ENCODE measurements around the gene TBXT.

The TBXT gene

DNA sequence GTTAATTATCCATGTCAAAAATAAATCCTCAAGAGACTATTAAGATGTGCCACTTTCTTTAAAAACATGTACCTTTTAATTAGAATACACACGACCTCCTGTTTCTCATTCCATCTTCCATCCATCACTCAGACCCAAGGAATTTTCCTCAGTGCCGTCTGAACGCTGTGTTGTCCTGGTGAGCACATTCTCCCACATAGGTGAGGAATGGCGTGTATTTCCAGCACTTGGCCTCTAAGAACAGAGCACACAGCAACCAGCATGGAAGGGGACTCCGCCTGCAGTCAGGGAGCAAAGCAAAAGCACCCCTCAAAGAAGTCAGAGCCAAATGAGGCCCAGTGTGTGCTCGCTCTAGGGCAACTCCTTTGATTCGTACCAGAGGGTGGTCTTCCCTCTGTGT lies 45.9 kb downstream of the TBXT start:
- Histone ChIP-seq H3K4me2 (no peak overlapping the region), H3K36me3 (no peaks in the 10 kb centered on the region), H3K4me3 (no peak overlapping the region), H3K27ac (no peak overlapping the region), H3K27me3 (no peaks in the 10 kb centered on the region), H3K9me3 (no peaks in the 10 kb centered on the region), H3K4me1 (no peaks in the 10 kb centered on the region), H3K9ac (no peak overlapping the region), H4K20me1 (no peaks in the 10 kb centered on the region)
- TF ChIP-seq Cebpa-rat (IDR thresholded peaks at IDR 0.05) = no peak

DNA sequence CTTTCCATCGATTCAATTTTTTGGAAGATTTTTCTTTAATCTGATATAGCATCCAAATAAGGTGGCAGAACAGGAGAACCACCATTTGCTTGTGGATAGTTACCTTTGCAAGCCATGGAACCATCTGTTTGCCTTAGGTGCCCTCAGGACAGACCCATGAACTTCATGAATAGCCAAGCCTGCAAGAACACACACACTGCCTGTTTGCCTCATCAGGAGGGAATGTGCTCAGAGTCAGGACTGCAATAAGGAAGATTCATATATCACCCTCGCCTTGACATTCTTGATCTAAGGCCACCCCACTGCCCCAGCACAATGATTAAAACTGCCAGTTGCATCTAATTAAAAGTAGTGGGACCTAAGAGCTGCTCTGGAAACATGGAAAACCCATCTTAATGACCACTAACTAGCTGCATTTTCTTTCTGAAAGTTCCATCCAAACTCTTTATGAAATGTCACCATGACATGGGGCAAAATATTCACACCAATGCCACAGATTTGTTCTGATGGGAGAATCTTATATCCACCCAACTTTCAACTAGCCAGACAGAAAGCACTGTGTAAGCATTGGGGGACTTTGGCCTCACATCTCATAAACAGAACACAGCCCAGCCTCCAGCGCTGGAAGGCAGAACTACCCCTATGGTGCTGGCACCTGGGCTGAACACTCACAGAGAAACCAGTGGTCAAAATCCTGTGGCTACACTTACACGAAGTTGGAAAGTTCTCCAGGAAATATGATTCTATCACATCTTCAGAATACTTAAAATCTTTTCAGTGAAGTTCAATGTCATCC lies 48.3 kb downstream of the TBXT start:
- no peak overlapping the region for H3K9ac ChIP-seq
- no peaks in the 10 kb centered on the region for H3K27me3 ChIP-seq
- no peaks in the 10 kb centered on the region for H3K4me1 ChIP-seq
- H3K27ac ChIP-seq = no peak overlapping the region
- no peak for TF ChIP-seq Cebpa-rat (IDR thresholded peaks at IDR 0.05)
- no peaks in the 10 kb centered on the region for H4K20me1 ChIP-seq
- peaks cover 13% of the 10 kb centered on the region for H3K9me3 ChIP-seq
- H3K4me3 ChIP-seq = no peak overlapping the region
- H3K4me2 ChIP-seq = no peak overlapping the region
- H3K36me3 ChIP-seq = no peaks in the 10 kb centered on the region

GRCh38 chr6:166115609-166116008 lies 52.0 kb downstream of the TBXT start:
- H3K27me3 ChIP-seq = no peaks in the 10 kb centered on the region
- peaks cover 13% of the 10 kb centered on the region for H3K9me3 ChIP-seq
- H3K36me3 ChIP-seq = no peaks in the 10 kb centered on the region
- H3K9ac ChIP-seq = no peak overlapping the region
- no peak overlapping the region for H3K4me2 ChIP-seq
- H3K4me3 ChIP-seq = no peak overlapping the region
- no peak overlapping the region for H3K27ac ChIP-seq
- TF ChIP-seq Cebpa-rat (IDR thresholded peaks at IDR 0.05) = no peak
- H4K20me1 ChIP-seq = no peaks in the 10 kb centered on the region
- H3K4me1 ChIP-seq = no peaks in the 10 kb centered on the region

DNA sequence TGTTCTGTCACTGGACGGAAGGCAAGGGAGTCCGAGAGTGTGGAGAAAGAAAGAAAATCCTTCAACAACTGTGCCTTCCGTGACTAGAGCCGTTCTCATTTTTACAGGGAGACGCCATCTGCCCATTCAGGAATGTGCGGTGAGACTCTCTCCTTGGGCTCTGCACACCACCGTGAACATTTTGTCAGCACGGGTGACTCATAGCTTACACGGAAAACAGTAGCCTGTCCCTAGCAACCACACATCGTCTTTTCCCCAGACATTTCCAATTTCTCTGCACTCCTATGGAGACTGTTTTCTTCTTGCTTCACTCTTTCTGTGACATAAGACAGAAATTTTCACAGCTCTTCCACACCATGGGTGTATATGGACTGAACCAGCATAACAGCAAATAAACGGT lies 55.1 kb downstream of the TBXT start:
- H3K9ac ChIP-seq = no peak overlapping the region
- no peaks in the 10 kb centered on the region for H3K4me1 ChIP-seq
- H3K36me3 ChIP-seq = no peaks in the 10 kb centered on the region
- peaks cover 13% of the 10 kb centered on the region for H3K9me3 ChIP-seq
- H4K20me1 ChIP-seq = no peaks in the 10 kb centered on the region
- no peak overlapping the region for H3K4me3 ChIP-seq
- H3K27ac ChIP-seq = no peak overlapping the region
- TF ChIP-seq Cebpa-rat (IDR thresholded peaks at IDR 0.05) = no peak
- no peaks in the 10 kb centered on the region for H3K27me3 ChIP-seq
- no peak overlapping the region for H3K4me2 ChIP-seq

- Histone ChIP-seq H3K27ac (no peak overlapping the region), H3K9ac (no peak overlapping the region), H3K4me2 (no peak overlapping the region), H3K4me1 (no peaks in the 10 kb centered on the region), H3K9me3 (no peaks in the 10 kb centered on the region), H3K27me3 (no peaks in the 10 kb centered on the region), H3K4me3 (no peak overlapping the region), H4K20me1 (no peaks in the 10 kb centered on the region), H3K36me3 (no peaks in the 10 kb centered on the region)
- no peak for TF ChIP-seq Cebpa-rat (IDR thresholded peaks at IDR 0.05)
Observed at GRCh38 chr6:166109608-166110007, 58.0 kb downstream of the TBXT start.
